ENCODE measurements around the gene SLC23A2.

DNA sequence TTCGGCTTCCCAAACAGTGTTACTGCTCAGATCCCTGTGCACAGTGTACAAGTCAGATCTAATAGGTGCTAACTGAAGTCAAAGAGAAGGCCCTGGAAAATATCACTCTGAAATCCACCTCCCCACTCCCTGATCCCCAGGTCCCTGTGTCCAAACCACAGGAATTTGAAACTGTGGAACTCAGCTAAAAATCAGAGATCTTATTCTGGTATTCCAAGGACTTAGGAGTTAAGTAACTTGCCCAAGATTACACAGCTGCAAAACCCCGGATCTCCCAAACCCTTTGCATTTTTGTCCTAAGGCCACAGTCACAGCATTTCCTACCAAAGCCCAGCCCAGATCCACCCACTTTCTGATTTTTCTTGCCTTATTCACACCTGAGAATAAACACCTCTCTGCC lies 32.3 kb upstream of the SLC23A2 start:
- no peak for TF ChIP-seq CTCF (IDR thresholded peaks at IDR 0.05)
- no peak for TF ChIP-seq POLR2A (IDR thresholded peaks at IDR 0.05)
- no peak for TF ChIP-seq POLR2AphosphoS5 (IDR thresholded peaks at IDR 0.05)
- no peak for TF ChIP-seq EP300 (IDR thresholded peaks at IDR 0.05; ENCODE audit: low read depth)
